RWPE2 (cell line): ENCODE measurements around the gene ZSCAN9.

ENCODE experiments used
- ATAC-seq: fragments of 200-7000 bp; cut with Tn5 transposase; 3 replicates; pipeline ENCODE4 v1.9.1; 2021; ENCODE audit warnings: low read depth
- DNase-seq: peaks from one replicate; pipeline ENCODE4 v3.0.0-alpha.2; 2020; ENCODE audit warnings: low spot score
- H3K27ac ChIP-seq: fragments of 450-650 bp; 2 replicates; pipeline ENCODE4 v1.5.1; 2017; ENCODE audit warnings: mild to moderate bottlenecking; ENCODE audit not compliant: poor library complexity, severe bottlenecking
- H3K27me3 ChIP-seq: fragments of 250-450 bp; sonication (Bioruptor Pico); 2 replicates; pipeline ENCODE4 v1.5.1; 2021; ENCODE audit warnings: mild to moderate bottlenecking, moderate library complexity; ENCODE audit not compliant: insufficient read depth, poor library complexity, severe bottlenecking
- H3K36me3 ChIP-seq: fragments of 250-450 bp; sonication (Bioruptor Pico); 2 replicates; pipeline ENCODE4 v1.5.1; 2020; ENCODE audit warnings: low read depth, mild to moderate bottlenecking, moderate library complexity
- H3K4me1 ChIP-seq: fragments of 250-450 bp; sonication (Bioruptor Pico); 2 replicates; pipeline ENCODE4 v1.5.1; 2021; ENCODE audit warnings: mild to moderate bottlenecking, moderate library complexity; ENCODE audit not compliant: insufficient read depth, poor library complexity, severe bottlenecking
- H3K4me3 ChIP-seq: fragments of 250-450 bp; sonication (Bioruptor Pico); 2 replicates; pipeline ENCODE4 v1.5.1; 2021; ENCODE audit warnings: mild to moderate bottlenecking, moderate library complexity; ENCODE audit not compliant: severe bottlenecking
- H3K9me3 ChIP-seq: fragments of 250-450 bp; sonication (Bioruptor Pico); 2 replicates; pipeline ENCODE4 v1.5.1; 2021; ENCODE audit warnings: mild to moderate bottlenecking, moderate library complexity; ENCODE audit not compliant: severe bottlenecking
- CTCF ChIP-seq: fragments of 450-650 bp; IDR thresholded peaks from one replicate; pipeline ENCODE4 v1.5.1; 2017; ENCODE audit warnings: mild to moderate bottlenecking, moderate library complexity; ENCODE audit not compliant: poor library complexity, severe bottlenecking

The ZSCAN9 gene

GRCh38 chr6:28218312-28219248 lies 6.5 kb upstream of the ZSCAN9 start:
- H3K9me3 ChIP-seq = no peaks in the 10 kb centered on the region
- DNase-seq = no peak
- peaks cover 3% of the 10 kb centered on the region for H3K4me1 ChIP-seq
- H3K36me3 ChIP-seq = no peaks in the 10 kb centered on the region
- H3K4me3 ChIP-seq = peak overlapping the region; percentile 40
- no peaks in the 10 kb centered on the region for H3K27me3 ChIP-seq
- H3K27ac ChIP-seq = peak overlapping the region; percentile 34
- ATAC-seq = peak; percentile 80
- no peak for TF ChIP-seq CTCF

DNA sequence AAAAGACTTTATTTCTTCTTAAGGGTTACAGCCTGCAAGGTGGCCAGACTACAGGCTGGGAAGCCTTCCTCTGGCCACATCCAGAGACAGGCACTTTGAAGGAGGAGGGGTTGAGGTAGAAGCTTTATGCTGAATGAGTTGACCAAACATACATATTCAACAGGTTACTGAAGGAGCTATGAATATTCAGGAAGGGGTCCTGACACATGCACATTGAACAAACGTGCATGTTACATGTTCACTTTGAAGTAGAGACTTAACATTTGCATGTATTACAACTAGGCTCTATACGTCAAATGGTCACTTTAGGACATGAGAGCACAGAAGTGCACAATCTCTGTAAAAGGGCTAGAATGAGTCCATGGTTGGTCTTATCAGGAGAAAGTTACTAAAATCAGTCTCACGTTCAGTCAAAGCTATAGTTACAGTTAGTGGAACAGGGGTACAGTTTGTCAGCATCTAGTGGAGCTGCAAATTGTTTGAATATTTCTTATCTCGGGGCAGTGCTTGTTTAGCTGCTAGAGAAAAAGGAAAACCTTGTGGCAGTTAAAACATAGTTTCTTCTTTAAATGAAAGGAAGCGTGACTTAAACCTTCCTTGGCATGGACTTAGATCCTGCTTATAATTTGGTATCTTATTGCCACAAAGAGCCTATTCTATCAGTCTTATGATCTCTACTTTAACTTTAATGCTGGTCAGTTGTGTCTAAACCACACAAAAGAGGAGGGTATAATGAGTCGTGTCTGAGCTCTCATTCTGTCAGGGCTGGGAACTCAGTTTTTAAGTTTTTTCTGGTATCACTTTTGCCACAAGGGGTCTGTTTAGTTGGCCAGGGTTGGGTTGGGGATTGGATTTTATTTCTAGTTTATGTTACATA lies 4.6 kb upstream of the ZSCAN9 start:
- Histone ChIP-seq H3K27ac (no peak overlapping the region), H3K9me3 (no peaks in the 10 kb centered on the region), H3K4me3 (no peak overlapping the region), H3K27me3 (no peaks in the 10 kb centered on the region), H3K4me1 (peaks cover 6% of the 10 kb centered on the region), H3K36me3 (no peaks in the 10 kb centered on the region)
- ATAC-seq (no peak), DNase-seq (no peak)
- no peak for TF ChIP-seq CTCF

- no peak for ATAC-seq
- no peak for DNase-seq
- Histone ChIP-seq H3K4me1 (peaks cover 12% of the 10 kb centered on the region), H3K27ac (peak overlapping the region; percentile 63), H3K4me3 (peak overlapping the region; percentile 64), H3K9me3 (no peaks in the 10 kb centered on the region), H3K27me3 (no peaks in the 10 kb centered on the region), H3K36me3 (peaks cover 30% of the 10 kb centered on the region)
- no peak for TF ChIP-seq CTCF
These were observed 682 bp upstream of the ZSCAN9 start for GRCh38 chr6:28224131-28225055.

GRCh38 chr6:28226460-28226859 lies 1.4 kb downstream of the ZSCAN9 start:
- ATAC-seq (no peak), DNase-seq (no peak)
- Histone ChIP-seq H3K4me3 (peak overlapping the region; percentile 64), H3K36me3 (peaks cover 51% of the 10 kb centered on the region), H3K27me3 (no peaks in the 10 kb centered on the region), H3K9me3 (no peaks in the 10 kb centered on the region), H3K27ac (no peak overlapping the region), H3K4me1 (peaks cover 12% of the 10 kb centered on the region)
- no peak for TF ChIP-seq CTCF
